ENCODE data around the gene CLTC.

The CLTC gene

GRCh38 chr17:59734226-59734625, 114.5 kb downstream of the CLTC start:
- no peak for DNase-seq
- TF ChIP-seq GATA1 (IDR thresholded peaks at IDR 0.05; ENCODE audit: low read depth, low read length) (no peak), POLR2A (IDR thresholded peaks at IDR 0.05; ENCODE audit: low read length) (no peak)

GRCh38 chr17:59737324-59737723, 117.6 kb downstream of the CLTC start:
- TF ChIP-seq GATA1 (IDR thresholded peaks at IDR 0.05; ENCODE audit: low read depth, low read length): no peak
- no peak for TF ChIP-seq POLR2A (IDR thresholded peaks at IDR 0.05; ENCODE audit: low read length)
- DNase-seq: no peak

GRCh38 chr17:59743842-59744241, 124.1 kb downstream of the CLTC start:
- TF ChIP-seq GATA1 (IDR thresholded peaks at IDR 0.05; ENCODE audit: low read depth, low read length) (no peak), POLR2A (IDR thresholded peaks at IDR 0.05; ENCODE audit: low read length) (no peak)

GRCh38 chr17:59745040-59745439, 125.3 kb downstream of the CLTC start:
- TF ChIP-seq GATA1 (IDR thresholded peaks at IDR 0.05; ENCODE audit: low read depth, low read length): no peak
- no peak for TF ChIP-seq POLR2A (IDR thresholded peaks at IDR 0.05; ENCODE audit: low read length)
- DNase-seq: no peak

More at GRCh38 chr17:59743842-59744241, 124.1 kb downstream of the CLTC start:
- DNase-seq: no peak
